SU-DHL-6 (cell line): ENCODE measurements around the gene BRINP2.

Source experiments
- EZH2phosphoT487 ChIP-seq: fragments of 200-600 bp; sonication (generic), shearing (Covaris generic); conservative IDR thresholded peaks from 2 replicates; pipeline ENCODE4 v1.6.1; 2018; ENCODE audit warnings: mild to moderate bottlenecking, antibody characterized with exemption, low read length, moderate library complexity, mixed read lengths
- TF ChIP-seq, protein P1 (sequence below): fragments of 200-600 bp; sonication (generic); IDR thresholded peaks from one replicate; pipeline ENCODE4 v1.5.1; 2017; ENCODE audit warnings: antibody characterized with exemption, mild to moderate bottlenecking, low read length, moderate library complexity; ENCODE audit not compliant: insufficient read depth, poor library complexity, severe bottlenecking

DNA sequence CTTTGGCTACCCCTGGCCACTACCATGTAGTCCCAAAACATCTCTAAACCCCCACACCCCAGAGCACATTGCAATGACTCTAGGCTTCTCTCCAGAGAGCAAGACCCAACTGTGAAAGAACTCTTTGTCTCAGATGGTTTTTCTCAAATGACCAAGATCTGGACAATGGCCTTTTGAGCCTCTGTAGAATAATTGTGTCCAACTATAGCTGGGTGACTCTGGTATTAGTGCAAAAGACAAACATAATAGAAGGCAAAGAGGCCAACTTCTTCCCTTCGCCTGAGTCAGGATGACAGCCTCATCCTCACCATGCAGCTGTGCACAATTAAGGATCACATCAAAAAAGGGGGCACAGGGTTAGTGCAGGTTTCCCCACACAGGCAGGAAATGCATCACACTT lies 139.6 kb downstream of the BRINP2 start:
- TF ChIP-seq, protein P1, sequence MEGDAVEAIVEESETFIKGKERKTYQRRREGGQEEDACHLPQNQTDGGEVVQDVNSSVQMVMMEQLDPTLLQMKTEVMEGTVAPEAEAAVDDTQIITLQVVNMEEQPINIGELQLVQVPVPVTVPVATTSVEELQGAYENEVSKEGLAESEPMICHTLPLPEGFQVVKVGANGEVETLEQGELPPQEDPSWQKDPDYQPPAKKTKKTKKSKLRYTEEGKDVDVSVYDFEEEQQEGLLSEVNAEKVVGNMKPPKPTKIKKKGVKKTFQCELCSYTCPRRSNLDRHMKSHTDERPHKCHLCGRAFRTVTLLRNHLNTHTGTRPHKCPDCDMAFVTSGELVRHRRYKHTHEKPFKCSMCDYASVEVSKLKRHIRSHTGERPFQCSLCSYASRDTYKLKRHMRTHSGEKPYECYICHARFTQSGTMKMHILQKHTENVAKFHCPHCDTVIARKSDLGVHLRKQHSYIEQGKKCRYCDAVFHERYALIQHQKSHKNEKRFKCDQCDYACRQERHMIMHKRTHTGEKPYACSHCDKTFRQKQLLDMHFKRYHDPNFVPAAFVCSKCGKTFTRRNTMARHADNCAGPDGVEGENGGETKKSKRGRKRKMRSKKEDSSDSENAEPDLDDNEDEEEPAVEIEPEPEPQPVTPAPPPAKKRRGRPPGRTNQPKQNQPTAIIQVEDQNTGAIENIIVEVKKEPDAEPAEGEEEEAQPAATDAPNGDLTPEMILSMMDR: no peak
- TF ChIP-seq EZH2phosphoT487: no peak
